ENCODE results near the gene WWOX. TPM values are rescaled to one million over a fixed set of nuclear protein-coding genes. Genes with fewer than 3 reads are reported as not detected.

The WWOX gene
- total RNA-seq, 1 experiment from 2014 or later, result 15.6 TPM

GRCh38 chr16:78679546-78679945, 580.1 kb downstream of the WWOX start:
- H3K9me3 Mint-ChIP-seq, result no peaks in the 10 kb centered on the region
- no peaks in the 10 kb centered on the region for H3K4me1 ChIP-seq (ENCODE audit: insufficient read depth, low read length)
- no peak overlapping the region for H3K9ac ChIP-seq (ENCODE audit: extremely low read depth, insufficient read length, low read length)
- no peak overlapping the region for H3K4ac ChIP-seq (ENCODE audit: low read depth, low read length)
- WGBS (ENCODE audit: extremely low coverage, insufficient read length, low lambda C conversion rate), result no CpG with 5 or more reads among the region's 2 CpGs
- H3K9me3 ChIP-seq (ENCODE audit: control insufficient read depth, low read depth, low read length), result no peaks in the 10 kb centered on the region
- H3K27ac ChIP-seq (ENCODE audit: insufficient read length, low read depth, low read length), result no peak overlapping the region
- TF ChIP-seq, protein P1, sequence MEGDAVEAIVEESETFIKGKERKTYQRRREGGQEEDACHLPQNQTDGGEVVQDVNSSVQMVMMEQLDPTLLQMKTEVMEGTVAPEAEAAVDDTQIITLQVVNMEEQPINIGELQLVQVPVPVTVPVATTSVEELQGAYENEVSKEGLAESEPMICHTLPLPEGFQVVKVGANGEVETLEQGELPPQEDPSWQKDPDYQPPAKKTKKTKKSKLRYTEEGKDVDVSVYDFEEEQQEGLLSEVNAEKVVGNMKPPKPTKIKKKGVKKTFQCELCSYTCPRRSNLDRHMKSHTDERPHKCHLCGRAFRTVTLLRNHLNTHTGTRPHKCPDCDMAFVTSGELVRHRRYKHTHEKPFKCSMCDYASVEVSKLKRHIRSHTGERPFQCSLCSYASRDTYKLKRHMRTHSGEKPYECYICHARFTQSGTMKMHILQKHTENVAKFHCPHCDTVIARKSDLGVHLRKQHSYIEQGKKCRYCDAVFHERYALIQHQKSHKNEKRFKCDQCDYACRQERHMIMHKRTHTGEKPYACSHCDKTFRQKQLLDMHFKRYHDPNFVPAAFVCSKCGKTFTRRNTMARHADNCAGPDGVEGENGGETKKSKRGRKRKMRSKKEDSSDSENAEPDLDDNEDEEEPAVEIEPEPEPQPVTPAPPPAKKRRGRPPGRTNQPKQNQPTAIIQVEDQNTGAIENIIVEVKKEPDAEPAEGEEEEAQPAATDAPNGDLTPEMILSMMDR (conservative IDR thresholded peaks at IDR 0.05), result no peak
- no peak overlapping the region for H3K23ac ChIP-seq (ENCODE audit: insufficient read length, low read depth, low read length)
- H3K27ac Mint-ChIP-seq, result no peak overlapping the region
- H3K79me1 ChIP-seq (ENCODE audit: insufficient read depth, low read depth, low read length, poor library complexity, severe bottlenecking), result no peaks in the 10 kb centered on the region
- no peak overlapping the region for H3K4me3 Mint-ChIP-seq
- H3K56ac ChIP-seq (ENCODE audit: insufficient read length, low read depth, low read length), result no peak overlapping the region
- H2BK15ac ChIP-seq (ENCODE audit: low read depth, low read length), result no peak overlapping the region
- H4K91ac ChIP-seq (ENCODE audit: insufficient read length, low read depth, low read length), result no peak overlapping the region
- no peak overlapping the region for H4K5ac ChIP-seq (ENCODE audit: insufficient read length, low read depth, low read length)
- H3K4me1 Mint-ChIP-seq, result peaks cover 2% of the 10 kb centered on the region in 2 experiments; a peak in 1 of 4 replicates
- no peak overlapping the region for H2BK20ac ChIP-seq (ENCODE audit: low read depth, low read length, poor library complexity, severe bottlenecking)
- H3K4me2 ChIP-seq (ENCODE audit: insufficient read depth, insufficient read length, low read length), result no peak overlapping the region
- no peak overlapping the region for H2BK120ac ChIP-seq (ENCODE audit: low read depth, low read length, poor library complexity, severe bottlenecking)
- DNase-seq, result no peak
- H2AK5ac ChIP-seq (ENCODE audit: insufficient read length, low read length), result no peak overlapping the region
- no peak overlapping the region for H3K18ac ChIP-seq (ENCODE audit: insufficient read length, low read depth, low read length)
- H3K27me3 ChIP-seq (ENCODE audit: insufficient read depth, low read length), result no peaks in the 10 kb centered on the region
- no peak overlapping the region for H3T11ph ChIP-seq (ENCODE audit: low read length)
- H3K36me3 Mint-ChIP-seq (ENCODE audit: insufficient read depth in 1 of 3, low read depth in 3 of 3), result no peaks in the 10 kb centered on the region
- no peaks in the 10 kb centered on the region for H3K79me2 ChIP-seq (ENCODE audit: insufficient read depth, low read length)
- no peak overlapping the region for H2BK12ac ChIP-seq (ENCODE audit: insufficient read length, low read depth, low read length)
- no peaks in the 10 kb centered on the region for H3K23me2 ChIP-seq (ENCODE audit: insufficient read length, low read depth, low read length, poor library complexity, severe bottlenecking)
- no peak overlapping the region for H3K14ac ChIP-seq (ENCODE audit: insufficient read depth, low read length)
- H4K20me1 ChIP-seq (ENCODE audit: control insufficient read depth, insufficient read depth, insufficient read length), result no peaks in the 10 kb centered on the region
- H4K8ac ChIP-seq (replicated peaks; ENCODE audit: insufficient read length, low read depth, low read length), result no peak overlapping the region
- no peaks in the 10 kb centered on the region for H3K27me3 Mint-ChIP-seq (ENCODE audit: low read depth)
- H2BK5ac ChIP-seq (ENCODE audit: insufficient read length, low read length), result no peak overlapping the region
- no peak overlapping the region for H2AFZ ChIP-seq (ENCODE audit: low read length)
